H1 (cell line): ENCODE data around the gene HINT2. TPM values are rescaled to one million over a fixed set of nuclear protein-coding genes. Genes with fewer than 3 reads are reported as not detected.

Source experiments
- CHD2 ChIP-seq: IDR thresholded peaks from 2 replicates; pipeline ENCODE4 v1.6.1; 2012; ENCODE audit warnings: low read length, improper control_type of control experiment
- MAFK ChIP-seq: IDR thresholded peaks from 2 replicates; pipeline ENCODE4 v1.6.1; 2012; ENCODE audit warnings: low read depth, mild to moderate bottlenecking, improper control_type of control experiment, low read length
- NANOG ChIP-seq: IDR thresholded peaks from 2 replicates; pipeline ENCODE4 v1.6.1; 2011; ENCODE audit warnings: low read length, low read depth, mild to moderate bottlenecking, inconsistent platforms; ENCODE audit not compliant: insufficient read depth, poor library complexity, severe bottlenecking
- SP2 ChIP-seq: IDR thresholded peaks from 2 replicates; pipeline ENCODE4 v1.6.1; 2012; ENCODE audit warnings: mild to moderate bottlenecking, low read length, inconsistent platforms
- TAF7 ChIP-seq: optimal IDR thresholded peaks from 2 replicates; pipeline ENCODE3; 2011; ENCODE audit warnings: low read depth, mild to moderate bottlenecking, inconsistent platforms, low read length, moderate library complexity, borderline replicate concordance
- YY1 ChIP-seq: IDR thresholded peaks from 2 replicates; pipeline ENCODE4 v1.6.1; 2011; ENCODE audit warnings: low read depth, mild to moderate bottlenecking, low read length
- polyA plus RNA-seq, 7 experiments: library from polyadenylated mRNA; depleted of rRNA in 3 of 7; stranded (reverse) in 5 of 7; unstranded in 2 of 7; fragments of >200 nt in 5 of 7; fragments of 200-250 nt in 2 of 7; gene quantifications; 1 replicate in 5 of 7; 2 replicates in 1 of 7; 4 replicates in 1 of 7; pipeline versions ENCODE4 v1.2.1 to v1.2.3, GENCODE V29; 2011 to 2013; ENCODE audit warnings: missing spikeins in 2 of 7, mixed read lengths in 2 of 7
- total RNA-seq: library from RNA; stranded (reverse); fragmentation: NEBNext Ultra II Directional; extraction: Animal tissue kit (Norgen Biotek cat#: 25700); gene quantifications from 2 replicates; pipeline ENCODE4 v1.2.1, GENCODE V29; 2021
- TF ChIP-seq, protein P1 (sequence below): fragments of 300-600 bp; sonication (generic); IDR thresholded peaks from 2 replicates; pipeline ENCODE4 v1.7.1; 2012; ENCODE audit warnings: low read length, moderate library complexity, mild to moderate bottlenecking, inconsistent platforms; ENCODE audit not compliant: insufficient replicate concordance
- TF ChIP-seq, protein P2 (sequence below): IDR thresholded peaks from 2 replicates; pipeline ENCODE4 v1.6.1; 2012; ENCODE audit warnings: inconsistent platforms

HINT2 gene
- total and polyA plus RNA-seq, 2 of the 8 experiments (the other 6 are each of a cell fraction or from before 2014, with no cell fraction given), result 32.1 to 51.2 TPM

DNA sequence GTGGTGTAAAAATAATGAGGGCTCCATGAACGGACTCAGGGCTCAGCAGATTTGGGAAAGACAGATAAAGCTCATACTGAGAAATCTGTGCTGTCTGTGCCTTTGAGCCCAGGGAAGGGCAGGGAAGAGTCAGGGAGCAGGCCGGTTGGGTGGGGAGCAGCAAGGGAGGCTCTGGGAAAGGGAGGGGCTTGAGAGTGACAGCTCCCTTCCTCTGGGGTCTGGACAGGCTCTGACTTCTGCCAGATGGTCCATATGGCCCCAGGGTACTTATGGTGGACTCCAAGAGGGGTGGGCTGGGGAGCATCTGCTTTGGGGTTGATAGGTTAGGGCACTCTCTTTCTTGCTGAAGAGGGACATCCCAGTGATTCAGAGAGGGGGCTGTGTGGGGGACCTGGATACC, 21.4 kb downstream of the HINT2 start (continued):
- TF ChIP-seq, protein P1, sequence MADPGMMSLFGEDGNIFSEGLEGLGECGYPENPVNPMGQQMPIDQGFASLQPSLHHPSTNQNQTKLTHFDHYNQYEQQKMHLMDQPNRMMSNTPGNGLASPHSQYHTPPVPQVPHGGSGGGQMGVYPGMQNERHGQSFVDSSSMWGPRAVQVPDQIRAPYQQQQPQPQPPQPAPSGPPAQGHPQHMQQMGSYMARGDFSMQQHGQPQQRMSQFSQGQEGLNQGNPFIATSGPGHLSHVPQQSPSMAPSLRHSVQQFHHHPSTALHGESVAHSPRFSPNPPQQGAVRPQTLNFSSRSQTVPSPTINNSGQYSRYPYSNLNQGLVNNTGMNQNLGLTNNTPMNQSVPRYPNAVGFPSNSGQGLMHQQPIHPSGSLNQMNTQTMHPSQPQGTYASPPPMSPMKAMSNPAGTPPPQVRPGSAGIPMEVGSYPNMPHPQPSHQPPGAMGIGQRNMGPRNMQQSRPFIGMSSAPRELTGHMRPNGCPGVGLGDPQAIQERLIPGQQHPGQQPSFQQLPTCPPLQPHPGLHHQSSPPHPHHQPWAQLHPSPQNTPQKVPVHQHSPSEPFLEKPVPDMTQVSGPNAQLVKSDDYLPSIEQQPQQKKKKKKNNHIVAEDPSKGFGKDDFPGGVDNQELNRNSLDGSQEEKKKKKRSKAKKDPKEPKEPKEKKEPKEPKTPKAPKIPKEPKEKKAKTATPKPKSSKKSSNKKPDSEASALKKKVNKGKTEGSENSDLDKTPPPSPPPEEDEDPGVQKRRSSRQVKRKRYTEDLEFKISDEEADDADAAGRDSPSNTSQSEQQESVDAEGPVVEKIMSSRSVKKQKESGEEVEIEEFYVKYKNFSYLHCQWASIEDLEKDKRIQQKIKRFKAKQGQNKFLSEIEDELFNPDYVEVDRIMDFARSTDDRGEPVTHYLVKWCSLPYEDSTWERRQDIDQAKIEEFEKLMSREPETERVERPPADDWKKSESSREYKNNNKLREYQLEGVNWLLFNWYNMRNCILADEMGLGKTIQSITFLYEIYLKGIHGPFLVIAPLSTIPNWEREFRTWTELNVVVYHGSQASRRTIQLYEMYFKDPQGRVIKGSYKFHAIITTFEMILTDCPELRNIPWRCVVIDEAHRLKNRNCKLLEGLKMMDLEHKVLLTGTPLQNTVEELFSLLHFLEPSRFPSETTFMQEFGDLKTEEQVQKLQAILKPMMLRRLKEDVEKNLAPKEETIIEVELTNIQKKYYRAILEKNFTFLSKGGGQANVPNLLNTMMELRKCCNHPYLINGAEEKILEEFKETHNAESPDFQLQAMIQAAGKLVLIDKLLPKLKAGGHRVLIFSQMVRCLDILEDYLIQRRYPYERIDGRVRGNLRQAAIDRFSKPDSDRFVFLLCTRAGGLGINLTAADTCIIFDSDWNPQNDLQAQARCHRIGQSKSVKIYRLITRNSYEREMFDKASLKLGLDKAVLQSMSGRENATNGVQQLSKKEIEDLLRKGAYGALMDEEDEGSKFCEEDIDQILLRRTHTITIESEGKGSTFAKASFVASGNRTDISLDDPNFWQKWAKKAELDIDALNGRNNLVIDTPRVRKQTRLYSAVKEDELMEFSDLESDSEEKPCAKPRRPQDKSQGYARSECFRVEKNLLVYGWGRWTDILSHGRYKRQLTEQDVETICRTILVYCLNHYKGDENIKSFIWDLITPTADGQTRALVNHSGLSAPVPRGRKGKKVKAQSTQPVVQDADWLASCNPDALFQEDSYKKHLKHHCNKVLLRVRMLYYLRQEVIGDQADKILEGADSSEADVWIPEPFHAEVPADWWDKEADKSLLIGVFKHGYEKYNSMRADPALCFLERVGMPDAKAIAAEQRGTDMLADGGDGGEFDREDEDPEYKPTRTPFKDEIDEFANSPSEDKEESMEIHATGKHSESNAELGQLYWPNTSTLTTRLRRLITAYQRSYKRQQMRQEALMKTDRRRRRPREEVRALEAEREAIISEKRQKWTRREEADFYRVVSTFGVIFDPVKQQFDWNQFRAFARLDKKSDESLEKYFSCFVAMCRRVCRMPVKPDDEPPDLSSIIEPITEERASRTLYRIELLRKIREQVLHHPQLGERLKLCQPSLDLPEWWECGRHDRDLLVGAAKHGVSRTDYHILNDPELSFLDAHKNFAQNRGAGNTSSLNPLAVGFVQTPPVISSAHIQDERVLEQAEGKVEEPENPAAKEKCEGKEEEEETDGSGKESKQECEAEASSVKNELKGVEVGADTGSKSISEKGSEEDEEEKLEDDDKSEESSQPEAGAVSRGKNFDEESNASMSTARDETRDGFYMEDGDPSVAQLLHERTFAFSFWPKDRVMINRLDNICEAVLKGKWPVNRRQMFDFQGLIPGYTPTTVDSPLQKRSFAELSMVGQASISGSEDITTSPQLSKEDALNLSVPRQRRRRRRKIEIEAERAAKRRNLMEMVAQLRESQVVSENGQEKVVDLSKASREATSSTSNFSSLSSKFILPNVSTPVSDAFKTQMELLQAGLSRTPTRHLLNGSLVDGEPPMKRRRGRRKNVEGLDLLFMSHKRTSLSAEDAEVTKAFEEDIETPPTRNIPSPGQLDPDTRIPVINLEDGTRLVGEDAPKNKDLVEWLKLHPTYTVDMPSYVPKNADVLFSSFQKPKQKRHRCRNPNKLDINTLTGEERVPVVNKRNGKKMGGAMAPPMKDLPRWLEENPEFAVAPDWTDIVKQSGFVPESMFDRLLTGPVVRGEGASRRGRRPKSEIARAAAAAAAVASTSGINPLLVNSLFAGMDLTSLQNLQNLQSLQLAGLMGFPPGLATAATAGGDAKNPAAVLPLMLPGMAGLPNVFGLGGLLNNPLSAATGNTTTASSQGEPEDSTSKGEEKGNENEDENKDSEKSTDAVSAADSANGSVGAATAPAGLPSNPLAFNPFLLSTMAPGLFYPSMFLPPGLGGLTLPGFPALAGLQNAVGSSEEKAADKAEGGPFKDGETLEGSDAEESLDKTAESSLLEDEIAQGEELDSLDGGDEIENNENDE, result no peak
- TF ChIP-seq SP2, result no peak
- TF ChIP-seq, protein P2, sequence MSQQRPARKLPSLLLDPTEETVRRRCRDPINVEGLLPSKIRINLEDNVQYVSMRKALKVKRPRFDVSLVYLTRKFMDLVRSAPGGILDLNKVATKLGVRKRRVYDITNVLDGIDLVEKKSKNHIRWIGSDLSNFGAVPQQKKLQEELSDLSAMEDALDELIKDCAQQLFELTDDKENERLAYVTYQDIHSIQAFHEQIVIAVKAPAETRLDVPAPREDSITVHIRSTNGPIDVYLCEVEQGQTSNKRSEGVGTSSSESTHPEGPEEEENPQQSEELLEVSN, result no peak
- no peak for TF ChIP-seq CHD2
- TF ChIP-seq TAF7, result no peak
- no peak for TF ChIP-seq NANOG
- no peak for TF ChIP-seq MAFK
- no peak for TF ChIP-seq YY1
- TF ChIP-seq, all 59 proteins: peak for 0
